Measurements from ENCODE around the gene BIRC7.

The BIRC7 gene

DNA sequence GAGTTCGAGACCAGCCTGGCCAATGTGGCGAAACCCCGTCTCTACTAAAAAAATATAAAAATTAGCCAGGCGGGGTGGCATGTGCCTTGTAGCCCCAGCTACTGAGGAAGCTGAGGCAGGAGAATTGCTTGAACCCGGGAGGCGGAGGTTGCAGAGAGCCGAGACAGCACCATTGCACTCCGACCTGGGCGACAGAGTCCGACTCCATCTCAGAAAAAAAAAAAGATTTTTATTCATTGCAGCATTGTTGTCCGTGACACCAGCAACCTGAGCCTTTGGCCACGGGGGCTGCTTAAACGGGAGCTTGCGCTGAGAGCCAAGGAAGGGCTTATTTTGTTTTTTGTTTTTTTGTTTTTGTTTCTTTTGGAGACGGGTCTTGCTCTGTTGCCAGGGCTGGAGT, 44.2 kb downstream of the BIRC7 start:
- H3K36me3 ChIP-seq (replicated peaks): peaks cover 96% of the 10 kb centered on the region

DNA sequence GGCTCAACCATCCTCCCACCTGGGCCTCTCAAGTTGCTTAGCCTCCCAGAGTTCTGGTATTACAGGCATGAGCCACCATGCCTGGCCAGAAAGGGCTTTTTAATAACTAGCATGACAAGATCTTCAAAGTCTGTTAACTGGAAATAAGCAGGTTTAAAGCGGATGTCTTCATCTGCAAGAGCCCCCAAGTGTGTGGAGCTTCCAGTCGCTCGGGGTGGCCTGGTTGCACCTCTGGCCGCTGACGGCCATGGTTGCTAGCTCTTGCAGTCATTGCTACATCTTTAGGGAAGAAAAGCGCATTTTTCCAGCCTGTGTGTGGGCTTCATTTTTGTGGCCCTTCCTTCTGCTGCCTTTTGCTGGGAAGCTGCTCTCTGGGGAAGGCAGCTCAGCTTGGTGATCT, 44.7 kb downstream of the BIRC7 start:
- TF ChIP-seq, protein P1, sequence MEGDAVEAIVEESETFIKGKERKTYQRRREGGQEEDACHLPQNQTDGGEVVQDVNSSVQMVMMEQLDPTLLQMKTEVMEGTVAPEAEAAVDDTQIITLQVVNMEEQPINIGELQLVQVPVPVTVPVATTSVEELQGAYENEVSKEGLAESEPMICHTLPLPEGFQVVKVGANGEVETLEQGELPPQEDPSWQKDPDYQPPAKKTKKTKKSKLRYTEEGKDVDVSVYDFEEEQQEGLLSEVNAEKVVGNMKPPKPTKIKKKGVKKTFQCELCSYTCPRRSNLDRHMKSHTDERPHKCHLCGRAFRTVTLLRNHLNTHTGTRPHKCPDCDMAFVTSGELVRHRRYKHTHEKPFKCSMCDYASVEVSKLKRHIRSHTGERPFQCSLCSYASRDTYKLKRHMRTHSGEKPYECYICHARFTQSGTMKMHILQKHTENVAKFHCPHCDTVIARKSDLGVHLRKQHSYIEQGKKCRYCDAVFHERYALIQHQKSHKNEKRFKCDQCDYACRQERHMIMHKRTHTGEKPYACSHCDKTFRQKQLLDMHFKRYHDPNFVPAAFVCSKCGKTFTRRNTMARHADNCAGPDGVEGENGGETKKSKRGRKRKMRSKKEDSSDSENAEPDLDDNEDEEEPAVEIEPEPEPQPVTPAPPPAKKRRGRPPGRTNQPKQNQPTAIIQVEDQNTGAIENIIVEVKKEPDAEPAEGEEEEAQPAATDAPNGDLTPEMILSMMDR (IDR thresholded peaks at IDR 0.05; ENCODE audit: low read depth, low read length, missing control alignments): no peak
- H3K27ac ChIP-seq: no peak overlapping the region
- in situ Hi-C loops (cut with HindIII; ENCODE audit: low pct_ligation_motif_present, low sequenced_read_pairs): no loop called here
- no peaks in the 10 kb centered on the region for H3K27me3 ChIP-seq (replicated peaks)
- H3K36me3 ChIP-seq (replicated peaks): peaks cover 98% of the 10 kb centered on the region
- no peak for DNase-seq
- H3K4me3 ChIP-seq (ENCODE audit: low read depth, low read length): no peak overlapping the region

More for the DNA sequence above, 44.2 kb downstream of the BIRC7 start:
- Histone ChIP-seq H3K27ac (no peak overlapping the region), H3K27me3 (replicated peaks) (no peaks in the 10 kb centered on the region), H3K4me3 (ENCODE audit: low read depth, low read length) (no peak overlapping the region)
- no peak for DNase-seq
- in situ Hi-C loops (cut with HindIII; ENCODE audit: low pct_ligation_motif_present, low sequenced_read_pairs): no loop called here
- TF ChIP-seq, protein P1 (IDR thresholded peaks at IDR 0.05; ENCODE audit: low read depth, low read length, missing control alignments): no peak

DNA sequence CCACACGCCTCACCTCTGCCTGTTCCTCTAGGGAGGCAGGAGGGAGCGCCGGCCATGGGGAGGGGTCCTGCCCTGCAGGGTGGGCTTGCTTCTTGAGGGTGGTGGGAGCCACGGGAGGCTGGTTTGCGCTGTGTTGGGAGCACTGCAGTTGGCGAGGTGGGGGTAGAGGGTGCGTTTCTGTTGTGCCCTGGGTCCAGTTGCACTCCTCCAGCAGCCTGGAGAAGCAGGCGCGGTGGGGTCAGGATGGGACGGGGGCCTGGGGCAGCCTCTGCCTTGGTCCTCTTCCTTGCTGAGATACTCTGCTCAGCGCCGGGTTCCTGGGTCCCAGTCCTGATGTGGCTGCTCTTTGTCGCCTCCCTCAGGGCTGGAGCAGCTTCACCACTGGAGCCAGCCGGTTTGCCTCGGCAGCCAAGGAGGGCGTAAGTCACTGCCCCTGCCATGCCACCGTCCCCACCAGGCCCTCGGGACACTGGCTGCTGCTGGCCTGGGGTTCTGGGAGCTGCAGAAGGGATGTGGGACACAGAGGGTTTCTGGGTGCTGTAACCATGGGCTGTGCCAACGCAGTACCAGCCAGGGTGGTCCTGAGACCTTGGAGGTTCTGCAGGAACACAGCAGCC, 45.3 kb downstream of the BIRC7 start:
- H3K36me3 ChIP-seq (replicated peaks): peaks cover 98% of the 10 kb centered on the region
- H3K27ac ChIP-seq: no peak overlapping the region
- no peaks in the 10 kb centered on the region for H3K27me3 ChIP-seq (replicated peaks)
- TF ChIP-seq, protein P1 (IDR thresholded peaks at IDR 0.05; ENCODE audit: low read depth, low read length, missing control alignments): peak; percentile 62
- in situ Hi-C loops (cut with HindIII; ENCODE audit: low pct_ligation_motif_present, low sequenced_read_pairs): no loop called here
- no peak for DNase-seq
- no peak overlapping the region for H3K4me3 ChIP-seq (ENCODE audit: low read depth, low read length)

- H3K27ac ChIP-seq: no peak overlapping the region
- H3K4me3 ChIP-seq (ENCODE audit: low read depth, low read length): no peak overlapping the region
- DNase-seq: no peak
- in situ Hi-C loops (cut with HindIII; ENCODE audit: low pct_ligation_motif_present, low sequenced_read_pairs): no loop called here
- peaks cover 93% of the 10 kb centered on the region for H3K36me3 ChIP-seq (replicated peaks)
- H3K27me3 ChIP-seq (replicated peaks): no peaks in the 10 kb centered on the region
- TF ChIP-seq, protein P1 (IDR thresholded peaks at IDR 0.05; ENCODE audit: low read depth, low read length, missing control alignments): no peak
These were observed 46.3 kb downstream of the BIRC7 start for GRCh38 chr20:63281742-63282665.

GRCh38 chr20:63282946-63283345, 47.2 kb downstream of the BIRC7 start:
- no peak overlapping the region for H3K27ac ChIP-seq
- H3K27me3 ChIP-seq (replicated peaks): no peaks in the 10 kb centered on the region
- in situ Hi-C loops (cut with HindIII; ENCODE audit: low pct_ligation_motif_present, low sequenced_read_pairs): no loop called here
- H3K4me3 ChIP-seq (ENCODE audit: low read depth, low read length): no peak overlapping the region
- H3K36me3 ChIP-seq (replicated peaks): peaks cover 92% of the 10 kb centered on the region
- TF ChIP-seq, protein P1 (IDR thresholded peaks at IDR 0.05; ENCODE audit: low read depth, low read length, missing control alignments): no peak
- no peak for DNase-seq
